Measurements from ENCODE around the gene IMMP2L.

GRCh38 chr7:111053035-111053434, 509.3 kb downstream of the IMMP2L start:
- TF ChIP-seq, protein P1, sequence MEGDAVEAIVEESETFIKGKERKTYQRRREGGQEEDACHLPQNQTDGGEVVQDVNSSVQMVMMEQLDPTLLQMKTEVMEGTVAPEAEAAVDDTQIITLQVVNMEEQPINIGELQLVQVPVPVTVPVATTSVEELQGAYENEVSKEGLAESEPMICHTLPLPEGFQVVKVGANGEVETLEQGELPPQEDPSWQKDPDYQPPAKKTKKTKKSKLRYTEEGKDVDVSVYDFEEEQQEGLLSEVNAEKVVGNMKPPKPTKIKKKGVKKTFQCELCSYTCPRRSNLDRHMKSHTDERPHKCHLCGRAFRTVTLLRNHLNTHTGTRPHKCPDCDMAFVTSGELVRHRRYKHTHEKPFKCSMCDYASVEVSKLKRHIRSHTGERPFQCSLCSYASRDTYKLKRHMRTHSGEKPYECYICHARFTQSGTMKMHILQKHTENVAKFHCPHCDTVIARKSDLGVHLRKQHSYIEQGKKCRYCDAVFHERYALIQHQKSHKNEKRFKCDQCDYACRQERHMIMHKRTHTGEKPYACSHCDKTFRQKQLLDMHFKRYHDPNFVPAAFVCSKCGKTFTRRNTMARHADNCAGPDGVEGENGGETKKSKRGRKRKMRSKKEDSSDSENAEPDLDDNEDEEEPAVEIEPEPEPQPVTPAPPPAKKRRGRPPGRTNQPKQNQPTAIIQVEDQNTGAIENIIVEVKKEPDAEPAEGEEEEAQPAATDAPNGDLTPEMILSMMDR (IDR thresholded peaks at IDR 0.05; ENCODE audit: low read depth, low read length, missing input control): no peak
- TF ChIP-seq, protein P2, sequence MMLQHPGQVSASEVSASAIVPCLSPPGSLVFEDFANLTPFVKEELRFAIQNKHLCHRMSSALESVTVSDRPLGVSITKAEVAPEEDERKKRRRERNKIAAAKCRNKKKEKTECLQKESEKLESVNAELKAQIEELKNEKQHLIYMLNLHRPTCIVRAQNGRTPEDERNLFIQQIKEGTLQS (IDR thresholded peaks at IDR 0.05): no peak
- TF ChIP-seq RAD21 (IDR thresholded peaks at IDR 0.05) (no peak), SP1 (IDR thresholded peaks at IDR 0.05) (no peak), GABPA (IDR thresholded peaks at IDR 0.05 in 1 of 2, conservative IDR thresholded peaks at IDR 0.05 in 1 of 2) (no peak), YY1 (IDR thresholded peaks at IDR 0.05) (no peak), TAF1 (conservative IDR thresholded peaks at IDR 0.05) (no peak)
- TF ChIP-seq, protein P3, sequence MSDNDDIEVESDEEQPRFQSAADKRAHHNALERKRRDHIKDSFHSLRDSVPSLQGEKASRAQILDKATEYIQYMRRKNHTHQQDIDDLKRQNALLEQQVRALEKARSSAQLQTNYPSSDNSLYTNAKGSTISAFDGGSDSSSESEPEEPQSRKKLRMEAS (IDR thresholded peaks at IDR 0.05): no peak
- TF ChIP-seq, protein P4, sequence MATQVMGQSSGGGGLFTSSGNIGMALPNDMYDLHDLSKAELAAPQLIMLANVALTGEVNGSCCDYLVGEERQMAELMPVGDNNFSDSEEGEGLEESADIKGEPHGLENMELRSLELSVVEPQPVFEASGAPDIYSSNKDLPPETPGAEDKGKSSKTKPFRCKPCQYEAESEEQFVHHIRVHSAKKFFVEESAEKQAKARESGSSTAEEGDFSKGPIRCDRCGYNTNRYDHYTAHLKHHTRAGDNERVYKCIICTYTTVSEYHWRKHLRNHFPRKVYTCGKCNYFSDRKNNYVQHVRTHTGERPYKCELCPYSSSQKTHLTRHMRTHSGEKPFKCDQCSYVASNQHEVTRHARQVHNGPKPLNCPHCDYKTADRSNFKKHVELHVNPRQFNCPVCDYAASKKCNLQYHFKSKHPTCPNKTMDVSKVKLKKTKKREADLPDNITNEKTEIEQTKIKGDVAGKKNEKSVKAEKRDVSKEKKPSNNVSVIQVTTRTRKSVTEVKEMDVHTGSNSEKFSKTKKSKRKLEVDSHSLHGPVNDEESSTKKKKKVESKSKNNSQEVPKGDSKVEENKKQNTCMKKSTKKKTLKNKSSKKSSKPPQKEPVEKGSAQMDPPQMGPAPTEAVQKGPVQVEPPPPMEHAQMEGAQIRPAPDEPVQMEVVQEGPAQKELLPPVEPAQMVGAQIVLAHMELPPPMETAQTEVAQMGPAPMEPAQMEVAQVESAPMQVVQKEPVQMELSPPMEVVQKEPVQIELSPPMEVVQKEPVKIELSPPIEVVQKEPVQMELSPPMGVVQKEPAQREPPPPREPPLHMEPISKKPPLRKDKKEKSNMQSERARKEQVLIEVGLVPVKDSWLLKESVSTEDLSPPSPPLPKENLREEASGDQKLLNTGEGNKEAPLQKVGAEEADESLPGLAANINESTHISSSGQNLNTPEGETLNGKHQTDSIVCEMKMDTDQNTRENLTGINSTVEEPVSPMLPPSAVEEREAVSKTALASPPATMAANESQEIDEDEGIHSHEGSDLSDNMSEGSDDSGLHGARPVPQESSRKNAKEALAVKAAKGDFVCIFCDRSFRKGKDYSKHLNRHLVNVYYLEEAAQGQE (IDR thresholded peaks at IDR 0.05): no peak

All from liver (tissue), 3 donors.